ENCODE results near the gene HPGDS.
"Not testable (repeated sequence)": the region's sequence is repeated elsewhere in the genome, so short reads cannot be mapped to it uniquely, and the experiment has no call there.

DNA sequence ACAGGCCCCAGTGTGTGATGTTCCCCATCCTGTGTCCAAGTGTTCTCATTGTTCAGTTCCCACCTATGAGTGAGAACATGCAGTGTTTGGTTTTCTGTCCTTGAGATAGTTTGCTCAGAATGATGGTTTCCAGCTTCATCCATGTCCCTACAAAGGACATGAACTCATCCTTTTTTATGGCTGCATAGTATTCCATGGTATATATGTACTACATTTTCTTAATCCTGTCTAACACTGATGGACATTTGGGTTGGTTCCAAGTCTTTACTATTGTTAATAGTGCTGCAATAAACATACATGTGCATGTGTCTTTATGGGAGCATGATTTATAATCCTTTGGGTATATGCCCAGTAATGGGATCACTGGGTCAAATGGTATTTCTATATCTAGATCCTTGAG, 22.7 kb downstream of the HPGDS start:
- not testable (repeated sequence) for TF ChIP-seq SUZ12 (IDR thresholded peaks at IDR 0.05); SP1 (IDR thresholded peaks at IDR 0.05); FOXK2 (IDR thresholded peaks at IDR 0.05); FOXM1 (IDR thresholded peaks at IDR 0.05; ENCODE audit: borderline replicate concordance); HDGF (IDR thresholded peaks at IDR 0.05; ENCODE audit: borderline replicate concordance); ZNF384 (IDR thresholded peaks at IDR 0.05); BHLHE40 (IDR thresholded peaks at IDR 0.05; ENCODE audit: borderline replicate concordance); FOXA1 (IDR thresholded peaks at IDR 0.05); ELF4 (IDR thresholded peaks at IDR 0.05); NFRKB (IDR thresholded peaks at IDR 0.05); TARDBP (IDR thresholded peaks at IDR 0.05)
- TF ChIP-seq, protein P1, sequence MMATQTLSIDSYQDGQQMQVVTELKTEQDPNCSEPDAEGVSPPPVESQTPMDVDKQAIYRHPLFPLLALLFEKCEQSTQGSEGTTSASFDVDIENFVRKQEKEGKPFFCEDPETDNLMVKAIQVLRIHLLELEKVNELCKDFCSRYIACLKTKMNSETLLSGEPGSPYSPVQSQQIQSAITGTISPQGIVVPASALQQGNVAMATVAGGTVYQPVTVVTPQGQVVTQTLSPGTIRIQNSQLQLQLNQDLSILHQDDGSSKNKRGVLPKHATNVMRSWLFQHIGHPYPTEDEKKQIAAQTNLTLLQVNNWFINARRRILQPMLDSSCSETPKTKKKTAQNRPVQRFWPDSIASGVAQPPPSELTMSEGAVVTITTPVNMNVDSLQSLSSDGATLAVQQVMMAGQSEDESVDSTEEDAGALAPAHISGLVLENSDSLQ (IDR thresholded peaks at IDR 0.05) = not testable (repeated sequence)
